ENCODE data around the gene NARS2. TPM values are rescaled to one million over a fixed set of nuclear protein-coding genes. Genes with fewer than 3 reads are reported as not detected.
A peak's percentile ranks its signal among the peaks of the same experiment; 100 is the strongest.

The NARS2 gene
- total RNA-seq, 1 donor from 2014 or later, result 24.7 TPM

DNA sequence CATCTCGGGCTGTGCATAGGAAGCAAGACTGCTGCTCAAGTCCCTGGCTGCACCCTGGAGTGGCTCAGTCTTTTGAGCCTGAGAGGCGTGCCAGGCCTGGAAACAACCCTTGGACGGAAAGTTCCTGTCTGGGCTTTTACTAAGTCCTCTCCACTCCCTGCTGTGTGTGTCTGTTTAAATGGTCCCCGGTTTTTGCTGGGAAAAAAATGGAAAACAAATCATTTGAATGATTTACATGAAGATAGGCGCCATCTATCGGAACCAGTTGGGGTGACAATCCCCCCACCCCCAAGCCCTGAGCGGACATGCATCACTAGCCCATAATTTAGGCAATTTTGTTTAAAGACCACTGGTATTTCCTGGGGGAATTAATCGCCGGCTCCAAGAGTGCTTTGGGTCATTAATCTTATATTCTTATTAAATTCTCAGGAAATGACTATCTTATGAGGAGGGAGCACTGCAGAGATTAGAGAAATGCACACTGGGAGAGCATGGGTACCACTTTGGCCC, 154.4 kb downstream of the NARS2 start:
- H3K4me3 Mint-ChIP-seq (ENCODE audit: low read depth), result peak overlapping the region; percentile 30
- peak; percentile 53 for TF ChIP-seq CTCF (IDR thresholded peaks at IDR 0.05; ENCODE audit: unreplicated experiment)
- no peak for DNase-seq (ENCODE audit: low spot score, unreplicated experiment)
- H3K4me1 Mint-ChIP-seq (ENCODE audit: low read depth), result peaks cover 37% of the 10 kb centered on the region
- no peaks in the 10 kb centered on the region for H3K9me3 Mint-ChIP-seq (ENCODE audit: low read depth)
- H3K27ac Mint-ChIP-seq, result peak overlapping the region; percentile 88
- no peaks in the 10 kb centered on the region for H3K36me3 Mint-ChIP-seq (ENCODE audit: insufficient read depth)
- H3K27me3 Mint-ChIP-seq, result no peaks in the 10 kb centered on the region

DNA sequence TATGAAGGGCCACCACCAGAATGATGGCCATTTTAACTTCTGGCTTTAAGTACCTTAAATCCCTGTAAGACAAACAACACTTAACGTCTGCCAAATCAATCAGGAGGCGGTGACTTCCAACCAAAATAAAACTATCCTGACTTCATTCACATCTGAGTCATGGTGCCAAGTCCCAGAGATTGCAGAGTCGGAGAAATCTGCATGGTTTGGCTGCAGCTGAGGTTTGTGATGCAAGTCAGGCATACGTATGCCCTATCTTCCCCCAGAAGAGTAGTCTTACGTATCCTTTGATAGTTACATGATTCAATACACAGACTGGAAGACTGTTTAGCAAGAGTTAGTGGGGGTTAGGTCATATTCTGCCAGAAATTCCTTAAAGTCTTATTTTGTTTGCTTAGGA, 155.3 kb downstream of the NARS2 start:
- TF ChIP-seq CTCF (IDR thresholded peaks at IDR 0.05; ENCODE audit: unreplicated experiment), result no peak
- Mint-ChIP-seq H3K27ac (no peak overlapping the region), H3K9me3 (ENCODE audit: low read depth) (no peaks in the 10 kb centered on the region), H3K4me3 (ENCODE audit: low read depth) (peak overlapping the region; percentile 88), H3K36me3 (ENCODE audit: insufficient read depth) (no peaks in the 10 kb centered on the region), H3K27me3 (no peaks in the 10 kb centered on the region), H3K4me1 (ENCODE audit: low read depth) (peaks cover 36% of the 10 kb centered on the region)
- no peak for DNase-seq (ENCODE audit: low spot score, unreplicated experiment)

DNA sequence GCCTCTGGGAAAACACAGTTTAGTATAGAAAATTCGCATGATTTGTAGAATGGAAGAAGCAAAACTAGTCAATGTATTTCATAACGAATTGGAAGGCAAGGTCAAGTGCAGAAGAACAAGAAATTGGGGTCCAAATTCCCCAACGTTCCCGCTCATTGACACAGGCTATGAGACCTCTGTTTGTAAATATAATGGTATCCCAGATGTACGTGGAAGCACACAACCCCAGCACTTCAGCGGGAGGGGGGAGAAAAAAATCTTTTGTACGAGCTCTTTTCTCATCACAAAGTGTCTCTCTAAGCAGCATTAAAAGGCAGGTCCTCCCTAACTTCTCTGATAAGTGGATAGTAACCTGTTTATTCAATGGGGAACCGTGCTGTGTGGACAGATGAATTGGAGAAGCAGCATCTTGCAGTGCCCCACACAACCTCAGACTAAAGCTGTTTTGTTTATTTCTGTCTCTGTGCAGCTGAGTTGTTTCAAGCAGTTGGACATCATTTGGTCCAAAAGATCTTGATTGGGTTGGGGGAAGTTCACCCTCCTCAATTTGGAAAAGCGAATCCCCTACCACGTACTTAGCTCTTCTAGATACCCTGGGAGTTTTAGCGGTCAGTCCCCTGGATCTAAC, 156.0 kb downstream of the NARS2 start:
- H3K4me3 Mint-ChIP-seq (ENCODE audit: low read depth), result peak overlapping the region; percentile 88
- H3K27ac Mint-ChIP-seq, result peak overlapping the region; percentile 98
- DNase-seq (ENCODE audit: low spot score, unreplicated experiment), result no peak
- no peaks in the 10 kb centered on the region for H3K9me3 Mint-ChIP-seq (ENCODE audit: low read depth)
- peaks cover 36% of the 10 kb centered on the region for H3K4me1 Mint-ChIP-seq (ENCODE audit: low read depth)
- H3K27me3 Mint-ChIP-seq, result no peaks in the 10 kb centered on the region
- H3K36me3 Mint-ChIP-seq (ENCODE audit: insufficient read depth), result no peaks in the 10 kb centered on the region
- TF ChIP-seq CTCF (IDR thresholded peaks at IDR 0.05; ENCODE audit: unreplicated experiment), result no peak

- peak; percentile 90 for DNase-seq (ENCODE audit: low spot score, unreplicated experiment)
- H3K27me3 Mint-ChIP-seq, result no peaks in the 10 kb centered on the region
- TF ChIP-seq CTCF (IDR thresholded peaks at IDR 0.05; ENCODE audit: unreplicated experiment), result no peak
- H3K27ac Mint-ChIP-seq, result peak overlapping the region; percentile 98
- no peaks in the 10 kb centered on the region for H3K9me3 Mint-ChIP-seq (ENCODE audit: low read depth)
- H3K36me3 Mint-ChIP-seq (ENCODE audit: insufficient read depth), result no peaks in the 10 kb centered on the region
- H3K4me3 Mint-ChIP-seq (ENCODE audit: low read depth), result peak overlapping the region; percentile 88
- peaks cover 33% of the 10 kb centered on the region for H3K4me1 Mint-ChIP-seq (ENCODE audit: low read depth)
Observed at GRCh38 chr11:78417888-78418583, 156.6 kb downstream of the NARS2 start.

GRCh38 chr11:78417175-78417887, 157.3 kb downstream of the NARS2 start, which contains the start of gene GAB2:
GAB2 (minus strand) TSS chr11:78417820; CDS start chr11:78417720, 100 bp downstream.
- Mint-ChIP-seq H3K27ac (peak within 1 kb of the TSS; percentile 99), H3K27me3 (no peaks in the 10 kb centered on the region), H3K36me3 (ENCODE audit: insufficient read depth) (no peaks in the 10 kb centered on the region), H3K9me3 (ENCODE audit: low read depth) (no peaks in the 10 kb centered on the region), H3K4me1 (ENCODE audit: low read depth) (peaks cover 31% of the 10 kb centered on the region), H3K4me3 (ENCODE audit: low read depth) (peak within 1 kb of the TSS; percentile 94)
- TF ChIP-seq CTCF (IDR thresholded peaks at IDR 0.05; ENCODE audit: unreplicated experiment), result no peak
- DNase-seq (ENCODE audit: low spot score, unreplicated experiment), result peak; percentile 49
